ENCODE data around the gene CELSR2. TPM values are rescaled to one million over a fixed set of nuclear protein-coding genes. Genes with fewer than 3 reads are reported as not detected.

Gene CELSR2
- total RNA-seq (2022) (7.0 and 8.3 TPM in 2 replicates), Bru-seq, nascent RNA (percentile 39 among the genes with signal in this experiment), BruChase-seq, experiment 1, labeled RNA remaining after a 2-hour chase (percentile 45 among the genes with signal in this experiment), BruChase-seq, experiment 2, labeled RNA remaining after a 6-hour chase (percentile 58 among the genes with signal in this experiment)
- long read RNA-seq, partial matches to known transcripts: 4 of 7 reads
- long read RNA-seq, other reads (novel, unspliced or antisense): 3 of 7 reads

- no peaks in the 10 kb centered on the region for H3K9me3 Mint-ChIP-seq (ENCODE audit: unreplicated experiment)
- H3K9me3 ChIP-seq: no peaks in the 10 kb centered on the region
- POLR2A ChIA-PET: no interaction called here
- peak; percentile 56 to 71 for DNase-seq
- H3K27me3 Mint-ChIP-seq (ENCODE audit: insufficient read depth, unreplicated experiment): no peaks in the 10 kb centered on the region
- no peak within 1 kb of the TSS for H3K27ac Mint-ChIP-seq (ENCODE audit: unreplicated experiment)
- H3K36me3 Mint-ChIP-seq (ENCODE audit: insufficient read depth, unreplicated experiment): peaks cover 11% of the 10 kb centered on the region
- no peaks in the 10 kb centered on the region for H3K4me1 Mint-ChIP-seq (ENCODE audit: low read depth, unreplicated experiment)
- no peaks in the 10 kb centered on the region for H3K27me3 ChIP-seq (replicated peaks; ENCODE audit: control insufficient read depth, insufficient read depth, low read length)
- H3K4me3 Mint-ChIP-seq (ENCODE audit: unreplicated experiment): peak within 1 kb of the TSS; percentile 51
- CTCF ChIA-PET: interaction anchor here (1.0 kb wide), 1 partner anchor 15 kb away, joined by 3 read pairs; no protein-coding TSS in a partner anchor
- no peaks in the 10 kb centered on the region for H3K36me3 ChIP-seq (ENCODE audit: control insufficient read depth, insufficient read depth, low read length)
- intact Hi-C loops (cut with micrococcal nuclease; ENCODE audit: unreplicated experiment): loop anchor here (1.0 kb wide), 1 partner anchor 9 kb away; no protein-coding TSS in a partner anchor
- TF ChIP-seq CTCF (IDR thresholded peaks at IDR 0.05; ENCODE audit: insufficient read depth in 1 of 2, low read depth in 1 of 2, low read length in 1 of 2, severe bottlenecking in 1 of 2, unreplicated experiment in 1 of 2): no peak
- no TSS peak for BruUV-seq (replicated peaks)
- H3K4me1 ChIP-seq: peaks cover 7% of the 10 kb centered on the region
- H3K4me3 ChIP-seq (ENCODE audit: low read depth, low read length): peak within 1 kb of the TSS; percentile 36
Measured at GRCh38 chr1:109248797-109249629, at the start of gene CELSR2. Gene CELSR2 (plus strand): TSS chr1:109249539. CDS start chr1:109250080, 541 bp downstream.

GRCh38 chr1:109199710-109200109, 49.6 kb upstream of the CELSR2 start:
- Histone ChIP-seq H3K36me3 (ENCODE audit: control insufficient read depth, insufficient read depth, low read length) (no peaks in the 10 kb centered on the region), H3K9me3 (no peaks in the 10 kb centered on the region), H3K27me3 (replicated peaks; ENCODE audit: control insufficient read depth, insufficient read depth, low read length) (no peaks in the 10 kb centered on the region), H3K4me1 (peaks cover 8% of the 10 kb centered on the region; the same call in 1 of the 2 replicates), H3K4me3 (ENCODE audit: low read depth, low read length) (no peak overlapping the region)
- Mint-ChIP-seq H3K4me3 (ENCODE audit: unreplicated experiment) (no peak overlapping the region), H3K36me3 (ENCODE audit: insufficient read depth, unreplicated experiment) (no peaks in the 10 kb centered on the region), H3K4me1 (ENCODE audit: low read depth, unreplicated experiment) (peaks cover 8% of the 10 kb centered on the region), H3K27me3 (ENCODE audit: insufficient read depth, unreplicated experiment) (no peaks in the 10 kb centered on the region), H3K9me3 (ENCODE audit: unreplicated experiment) (no peaks in the 10 kb centered on the region), H3K27ac (ENCODE audit: unreplicated experiment) (no peak overlapping the region)
- intact Hi-C loops (cut with micrococcal nuclease; ENCODE audit: unreplicated experiment): no loop called here
- no peak for TF ChIP-seq CTCF (IDR thresholded peaks at IDR 0.05; ENCODE audit: insufficient read depth in 1 of 2, low read depth in 1 of 2, low read length in 1 of 2, severe bottlenecking in 1 of 2, unreplicated experiment in 1 of 2)
- ChIA-PET CTCF (no interaction called here), POLR2A (no interaction called here)
- DNase-seq: no peak
- BruUV-seq (replicated peaks): no TSS peak

GRCh38 chr1:109201123-109201703, 48.1 kb upstream of the CELSR2 start:
- Mint-ChIP-seq H3K9me3 (ENCODE audit: unreplicated experiment) (no peaks in the 10 kb centered on the region), H3K4me1 (ENCODE audit: low read depth, unreplicated experiment) (peaks cover 8% of the 10 kb centered on the region), H3K4me3 (ENCODE audit: unreplicated experiment) (no peak overlapping the region), H3K36me3 (ENCODE audit: insufficient read depth, unreplicated experiment) (no peaks in the 10 kb centered on the region), H3K27me3 (ENCODE audit: insufficient read depth, unreplicated experiment) (no peaks in the 10 kb centered on the region), H3K27ac (ENCODE audit: unreplicated experiment) (no peak overlapping the region)
- CTCF ChIA-PET: interaction anchor here (0.7 to 0.8 kb wide), 2 partner anchors 12 to 331 kb away, joined by 3 to 5 read pairs; partner anchors contain the start of gene SARS1
- no TSS peak for BruUV-seq (replicated peaks)
- peaks cover 8% of the 10 kb centered on the region; the same call in 1 of the 2 replicates for H3K4me1 ChIP-seq
- intact Hi-C loops (cut with micrococcal nuclease; ENCODE audit: unreplicated experiment): loop anchor here (1.0 kb wide), 1 partner anchor 62 kb away; no protein-coding TSS in a partner anchor
- no peaks in the 10 kb centered on the region for H3K27me3 ChIP-seq (replicated peaks; ENCODE audit: control insufficient read depth, insufficient read depth, low read length)
- H3K36me3 ChIP-seq (ENCODE audit: control insufficient read depth, insufficient read depth, low read length): no peaks in the 10 kb centered on the region
- H3K4me3 ChIP-seq (ENCODE audit: low read depth, low read length): no peak overlapping the region
- peak in 1 of 2 experiments; percentile 57 for TF ChIP-seq CTCF (IDR thresholded peaks at IDR 0.05; ENCODE audit: insufficient read depth in 1 of 2, low read depth in 1 of 2, low read length in 1 of 2, severe bottlenecking in 1 of 2, unreplicated experiment in 1 of 2)
- H3K9me3 ChIP-seq: no peaks in the 10 kb centered on the region
- POLR2A ChIA-PET: no interaction called here
- DNase-seq: peak in 1 of 2 experiments; percentile 44
